Adrenal gland (tissue), 12 donors: ENCODE results near the gene PIAS4. TPM values are rescaled to one million over a fixed set of nuclear protein-coding genes. Genes with fewer than 3 reads are reported as not detected.

Source experiments
- DNase-seq, 7 donors: peaks; one replicate each; pipeline ENCODE4 v3.0.0-alpha.2; 2019 to 2020
- H3K27ac ChIP-seq, 5 donors: fragments of 200-600 bp; sonication (generic) in 4 of 5; 1 replicate in 3 of 5; 2 replicates in 2 of 5; pipeline versions ENCODE4 v1.5.1 to v1.8.0; 2016 to 2020; ENCODE audit warnings: mild to moderate bottlenecking in 1 of 5
- H3K27me3 ChIP-seq: fragments of 200-600 bp; 2 replicates; pipeline ENCODE4 v1.8.0; 2021
- H3K36me3 ChIP-seq, 2 donors: fragments of 200-600 bp; replicated peaks in 1 of 2; 1 replicate in 1 of 2; 2 replicates in 1 of 2; pipeline versions ENCODE4 v1.5.1 to v1.8.0; 2018 to 2022
- H3K4me1 ChIP-seq, 2 donors: fragments of 200-600 bp; replicated peaks in 1 of 2; 1 replicate in 1 of 2; 2 replicates in 1 of 2; pipeline versions ENCODE4 v1.5.1 to v1.8.0; 2018 to 2021
- H3K4me3 ChIP-seq, 4 donors: fragments of 200-600 bp; sonication (generic) in 3 of 4; one replicate each; pipeline ENCODE4 v1.5.1; 2016 to 2018
- H3K9me3 ChIP-seq, 3 donors: fragments of 200-600 bp; sonication (generic) in 1 of 3; replicated peaks in 1 of 3; 1 replicate in 2 of 3; 2 replicates in 1 of 3; pipeline versions ENCODE4 v1.5.1 to v1.8.0; 2016 to 2021
- CTCF ChIP-seq, 6 experiments: fragments of 450-650 bp in 4 of 6; fragments of 200-600 bp in 2 of 6; sonication (generic) in 1 of 6; IDR thresholded peaks; 1 replicate in 5 of 6; 2 replicates in 1 of 6; pipeline versions ENCODE4 v1.5.1 to v1.8.0; 2016 to 2021; ENCODE audit warnings: antibody characterized with exemption in 6 of 6, mild to moderate bottlenecking in 2 of 6, moderate library complexity in 1 of 6
- POLR2A ChIP-seq, 2 donors: fragments of 450-650 bp; IDR thresholded peaks; one replicate each; pipeline ENCODE4 v1.6.1; 2017; ENCODE audit warnings: antibody characterized with exemption in 2 of 2, mild to moderate bottlenecking in 2 of 2, moderate library complexity in 1 of 2
- WGBS, 4 donors: extraction: QIAGEN DNeasy Blood & Tissue Kit in 2 of 4; methylation state at CpG; one replicate each; pipeline versions ENCODE4 v1.1.5 to v1.1.7; 2013 to 2017; 5-methylcytosine and 5-hydroxymethylcytosine counted together
- intact Hi-C, 2 donors: fragments of 100-400 bp; cut with DNase I; formaldehyde crosslinking; loops; one replicate each; pipeline versions ENCODE4 v1.14.1 to v1.15.0; 2022 to 2023
- polyA plus RNA-seq, 3 donors: library from polyadenylated mRNA; stranded (reverse); fragments of 200-250 nt in 2 of 3; fragments of 350-450 nt in 1 of 3; fragmentation: Illumina TruSeq in 1 of 3; extraction: RNeasy Lipid Tissue Mini Kit (QIAGEN cat#74804) in 1 of 3; gene quantifications; one replicate each; pipeline ENCODE4 v1.2.3, GENCODE V29; 2013 to 2014
- total RNA-seq, 9 donors: library from RNA; depleted of rRNA in 4 of 9; stranded (reverse); fragments of >200 nt in 4 of 9; fragments of 120-200 nt in 1 of 9; fragmentation: NEBNext Ultra II Directional in 1 of 9; extraction: Animal tissue kit (Norgen Biotek cat#: 25700) in 1 of 9; gene quantifications; one replicate each; pipeline versions ENCODE4 v1.1.0 to v1.2.4, GENCODE V29; 2013 to 2023
- donor health status: healthy with polysubstance abuse.
- donor health status: Bipolar disorder and iron deficiency.
- donor health status: DM: yes; HTN: yes; CAD: no.
- donor health status: DM: no; HTN: no; CAD: no.
- donor health status: DM: no; HTN: no; CAD: no.
- donor health status: DM: yes; HTN: yes; CAD: no.

PIAS4 gene
- total and polyA plus RNA-seq, 12 donors: 13.7 to 40.7 (median 22.5) TPM

- no peak for TF ChIP-seq CTCF (IDR thresholded peaks at IDR 0.05)
- TF ChIP-seq POLR2A (IDR thresholded peaks at IDR 0.05): no peak
- 0 to 4% (median 0%) methylated on average over 3 to 53 of the region's 57 CpGs for WGBS, 4 donors
- Histone ChIP-seq H3K9me3 (no peaks in the 10 kb centered on the region), H3K4me3 (peak overlapping the region; percentile 81 to 99 (median 96)), H3K36me3 (no peaks in the 10 kb centered on the region), H3K27me3 (no peaks in the 10 kb centered on the region), H3K4me1 (peaks cover 46 to 55% of the 10 kb centered on the region in 2 donors), H3K27ac (peak overlapping the region; percentile 69 to 98 (median 90))
- intact Hi-C loops: loop anchor here in 1 of 2 donors (5.0 kb wide), 1 partner anchor 52 kb away; no protein-coding TSS in a partner anchor
- DNase-seq: peak in 6 of 7 donors; percentile 63 to 80 (median 68)
Measured at GRCh38 chr19:4064496-4065260, 57.1 kb downstream of the PIAS4 start.

- H3K4me3 ChIP-seq: peak overlapping the region in 1 of 4 donors; percentile 99
- peak; percentile 96 to 98 (median 97) for DNase-seq
- no peaks in the 10 kb centered on the region for H3K36me3 ChIP-seq
- 0 to 1% (median 1%) methylated on average over 11 to 81 of the region's 98 CpGs; no CpG with 5 or more reads in 1 of the 4 donors for WGBS, 4 donors
- no peaks in the 10 kb centered on the region for H3K9me3 ChIP-seq
- H3K27me3 ChIP-seq: no peaks in the 10 kb centered on the region
- intact Hi-C loops: no loop called here
- H3K4me1 ChIP-seq: peaks cover 36 to 46% of the 10 kb centered on the region in 2 donors
- peak overlapping the region in 3 of 5 donors; percentile 68 to 98 (median 95) for H3K27ac ChIP-seq
- TF ChIP-seq POLR2A (IDR thresholded peaks at IDR 0.05) (peak in 1 of 2 donors; percentile 43), CTCF (IDR thresholded peaks at IDR 0.05) (no peak)
Measured at GRCh38 chr19:4065430-4066175, 58.1 kb downstream of the PIAS4 start.

- DNase-seq: peak in 3 of 7 donors; percentile 60 to 78 (median 69)
- 0 to 1% (median 1%) methylated on average over 3 to 31 of the region's 31 CpGs; no CpG with 5 or more reads in 1 of the 4 donors for WGBS, 4 donors
- H3K4me3 ChIP-seq: peak overlapping the region; percentile 58 to 99 (median 77)
Measured at GRCh38 chr19:4066176-4066606, 58.7 kb downstream of the PIAS4 start.

More at GRCh38 chr19:4066176-4066606, 58.7 kb downstream of the PIAS4 start:
- Histone ChIP-seq H3K27me3 (no peaks in the 10 kb centered on the region), H3K4me1 (peaks cover 31 to 40% of the 10 kb centered on the region in 2 donors), H3K36me3 (no peaks in the 10 kb centered on the region), H3K9me3 (no peaks in the 10 kb centered on the region), H3K27ac (peak overlapping the region; percentile 69 to 98 (median 89))
- no peak for TF ChIP-seq POLR2A (IDR thresholded peaks at IDR 0.05)
- TF ChIP-seq CTCF (IDR thresholded peaks at IDR 0.05): no peak
- intact Hi-C loops: no loop called here
